Adrenal gland (tissue), 12 donors: ENCODE data around the gene SLC36A4. TPM values are rescaled to one million over a fixed set of nuclear protein-coding genes. Genes with fewer than 3 reads are reported as not detected.

Experiments used
- DNase-seq, 7 donors: peaks; one replicate each; pipeline ENCODE4 v3.0.0-alpha.2; 2019 to 2020
- H3K27ac ChIP-seq, 5 donors: fragments of 200-600 bp; sonication (generic) in 4 of 5; 1 replicate in 3 of 5; 2 replicates in 2 of 5; pipeline versions ENCODE4 v1.5.1 to v1.8.0; 2016 to 2020; ENCODE audit warnings: mild to moderate bottlenecking in 1 of 5
- H3K27me3 ChIP-seq: fragments of 200-600 bp; 2 replicates; pipeline ENCODE4 v1.8.0; 2021
- H3K36me3 ChIP-seq, 2 donors: fragments of 200-600 bp; replicated peaks in 1 of 2; 1 replicate in 1 of 2; 2 replicates in 1 of 2; pipeline versions ENCODE4 v1.5.1 to v1.8.0; 2018 to 2022
- H3K4me1 ChIP-seq, 2 donors: fragments of 200-600 bp; replicated peaks in 1 of 2; 1 replicate in 1 of 2; 2 replicates in 1 of 2; pipeline versions ENCODE4 v1.5.1 to v1.8.0; 2018 to 2021
- H3K4me3 ChIP-seq, 4 donors: fragments of 200-600 bp; sonication (generic) in 3 of 4; one replicate each; pipeline ENCODE4 v1.5.1; 2016 to 2018
- H3K9me3 ChIP-seq, 3 donors: fragments of 200-600 bp; sonication (generic) in 1 of 3; replicated peaks in 1 of 3; 1 replicate in 2 of 3; 2 replicates in 1 of 3; pipeline versions ENCODE4 v1.5.1 to v1.8.0; 2016 to 2021
- CTCF ChIP-seq, 6 experiments: fragments of 450-650 bp in 4 of 6; fragments of 200-600 bp in 2 of 6; sonication (generic) in 1 of 6; IDR thresholded peaks; 1 replicate in 5 of 6; 2 replicates in 1 of 6; pipeline versions ENCODE4 v1.5.1 to v1.8.0; 2016 to 2021; ENCODE audit warnings: antibody characterized with exemption in 6 of 6, mild to moderate bottlenecking in 2 of 6, moderate library complexity in 1 of 6
- POLR2A ChIP-seq, 2 donors: fragments of 450-650 bp; IDR thresholded peaks; one replicate each; pipeline ENCODE4 v1.6.1; 2017; ENCODE audit warnings: antibody characterized with exemption in 2 of 2, mild to moderate bottlenecking in 2 of 2, moderate library complexity in 1 of 2
- WGBS, 4 donors: extraction: QIAGEN DNeasy Blood & Tissue Kit in 2 of 4; methylation state at CpG; one replicate each; pipeline versions ENCODE4 v1.1.5 to v1.1.7; 2013 to 2017; 5-methylcytosine and 5-hydroxymethylcytosine counted together
- intact Hi-C, 2 donors: fragments of 100-400 bp; cut with DNase I; formaldehyde crosslinking; loops; one replicate each; pipeline versions ENCODE4 v1.14.1 to v1.15.0; 2022 to 2023
- polyA plus RNA-seq, 3 donors: library from polyadenylated mRNA; stranded (reverse); fragments of 200-250 nt in 2 of 3; fragments of 350-450 nt in 1 of 3; fragmentation: Illumina TruSeq in 1 of 3; extraction: RNeasy Lipid Tissue Mini Kit (QIAGEN cat#74804) in 1 of 3; gene quantifications; one replicate each; pipeline ENCODE4 v1.2.3, GENCODE V29; 2013 to 2014
- small RNA-seq, 2 donors: library from RNA; depleted of rRNA; stranded (forward); fragments of <200 nt; gene quantifications; one replicate each; pipeline ENCODE3, GENCODE V24; 2016
- total RNA-seq, 9 donors: library from RNA; depleted of rRNA in 4 of 9; stranded (reverse); fragments of >200 nt in 4 of 9; fragments of 120-200 nt in 1 of 9; fragmentation: NEBNext Ultra II Directional in 1 of 9; extraction: Animal tissue kit (Norgen Biotek cat#: 25700) in 1 of 9; gene quantifications; one replicate each; pipeline versions ENCODE4 v1.1.0 to v1.2.4, GENCODE V29; 2013 to 2023
- donor health status: healthy with polysubstance abuse.
- donor health status: Bipolar disorder and iron deficiency.
- donor health status: DM: yes; HTN: yes; CAD: no.
- donor health status: DM: no; HTN: no; CAD: no.
- donor health status: DM: no; HTN: no; CAD: no.
- donor health status: DM: yes; HTN: yes; CAD: no.

SLC36A4 gene
- total and polyA plus RNA-seq, 12 donors: 4.6 to 24.0 (median 12.0) TPM

GRCh38 chr11:93100211-93100610 is 97.6 kb downstream of the SLC36A4 start:
- Histone ChIP-seq H3K9me3 (peaks cover 0 to under 1% (median 0%) of the 10 kb centered on the region in 3 donors), H3K4me1 (no peaks in the 10 kb centered on the region), H3K4me3 (no peak overlapping the region), H3K27ac (no peak overlapping the region), H3K36me3 (no peaks in the 10 kb centered on the region), H3K27me3 (no peaks in the 10 kb centered on the region)
- intact Hi-C loops: no loop called here
- DNase-seq: no peak
- TF ChIP-seq CTCF (IDR thresholded peaks at IDR 0.05) (no peak), POLR2A (IDR thresholded peaks at IDR 0.05) (no peak)
- 47 to 65% (median 51%) methylated on average over 2 of the region's 2 CpGs for WGBS, 4 donors

DNA sequence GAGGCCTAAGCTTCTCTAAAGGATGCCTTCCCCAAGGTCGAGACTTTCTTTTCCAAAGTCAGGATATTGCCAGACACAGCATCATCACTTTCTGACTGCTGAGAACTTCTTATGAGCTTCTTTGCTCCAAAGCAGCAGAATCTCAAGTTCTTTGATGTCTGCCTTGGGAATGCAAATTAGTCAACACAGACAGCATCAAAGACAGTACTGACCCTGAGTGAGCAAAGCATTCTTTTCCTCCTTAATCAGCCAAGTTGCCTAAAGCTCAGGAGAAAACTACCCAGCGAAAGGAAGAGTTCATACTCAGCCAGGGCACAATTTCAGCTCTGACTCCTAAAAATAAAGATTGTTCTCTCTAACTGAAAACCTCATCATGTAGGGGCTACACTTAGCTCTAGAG is 98.0 kb downstream of the SLC36A4 start:
- Histone ChIP-seq H3K36me3 (no peaks in the 10 kb centered on the region), H3K4me3 (no peak overlapping the region), H3K27ac (no peak overlapping the region), H3K4me1 (no peaks in the 10 kb centered on the region), H3K9me3 (peaks cover 0 to 4% (median 0%) of the 10 kb centered on the region in 3 donors), H3K27me3 (no peaks in the 10 kb centered on the region)
- WGBS, 4 donors: 54 to 64% (median 60%) methylated on average over 2 of the region's 2 CpGs
- intact Hi-C loops: no loop called here
- DNase-seq: no peak
- no peak for TF ChIP-seq POLR2A (IDR thresholded peaks at IDR 0.05)
- no peak for TF ChIP-seq CTCF (IDR thresholded peaks at IDR 0.05)

Small RNA genes within 50 kb of the gene (small RNA-seq; reads per million reads assigned to genes)
- gene AP003072.1: 0 reads per million in 2 donors

Other genes starting within 250 kb of the SLC36A4 start
- gene MTNR1B, start 228.3 kb downstream of the SLC36A4 start, total RNA-seq: not detected
- gene MTNR1B, start 228.3 kb downstream of the SLC36A4 start, polyA plus RNA-seq: not detected
- 1 to 10 TPM in 1 of 9 donors, under 1 TPM in 6, not detected in 2; 0.41 to 1.1 (median 0.83) TPM for gene DEUP1, start 132.8 kb upstream of the SLC36A4 start, total RNA-seq
- under 1 TPM; 0.24 to 0.84 (median 0.64) TPM for gene DEUP1, start 132.8 kb upstream of the SLC36A4 start, polyA plus RNA-seq